Activated CD8-positive, alpha-beta memory T cell treated with anti-CD3 and anti-CD28 coated beads for 1 hour (primary cell): ENCODE results near the gene KLF13.

Experiments used
- DNase-seq, 2 donors: peaks; one replicate each; pipeline ENCODE4 v3.0.0-alpha.2; 2020; ENCODE audit warnings: low read depth in 1 of 2; ENCODE audit errors: extremely low read depth in 1 of 2

Gene KLF13

GRCh38 chr15:31330836-31331235, 4.2 kb downstream of the KLF13 start:
- no peak for DNase-seq

GRCh38 chr15:31331389-31331788, 4.8 kb downstream of the KLF13 start:
- DNase-seq, result no peak

GRCh38 chr15:31332020-31332680, 5.5 kb downstream of the KLF13 start:
- DNase-seq, result no peak

- DNase-seq, result no peak
These were observed 6.0 kb downstream of the KLF13 start for GRCh38 chr15:31332681-31333071.

- no peak for DNase-seq
These were observed 6.5 kb downstream of the KLF13 start for GRCh38 chr15:31333119-31333518.

GRCh38 chr15:31333820-31334219, 7.2 kb downstream of the KLF13 start:
- DNase-seq, result no peak

GRCh38 chr15:31335989-31336592, 9.5 kb downstream of the KLF13 start:
- DNase-seq, result no peak

- DNase-seq, result no peak
These were observed 10.1 kb downstream of the KLF13 start for GRCh38 chr15:31336593-31337295.

- no peak for DNase-seq
These were observed 10.9 kb downstream of the KLF13 start for GRCh38 chr15:31337352-31338031.

- no peak for DNase-seq
These were observed 11.8 kb downstream of the KLF13 start for GRCh38 chr15:31338318-31338878.

GRCh38 chr15:31338879-31339557, 12.4 kb downstream of the KLF13 start:
- no peak for DNase-seq

- no peak for DNase-seq
These were observed 12.9 kb downstream of the KLF13 start for GRCh38 chr15:31339558-31339895.

GRCh38 chr15:31340047-31340446, 13.4 kb downstream of the KLF13 start:
- no peak for DNase-seq

GRCh38 chr15:31340592-31340991, 14.0 kb downstream of the KLF13 start:
- no peak for DNase-seq

- DNase-seq, result no peak
These were observed 14.4 kb downstream of the KLF13 start for GRCh38 chr15:31341071-31341470.

GRCh38 chr15:31341496-31342195, 15.0 kb downstream of the KLF13 start:
- no peak for DNase-seq

GRCh38 chr15:31342381-31342780, 15.7 kb downstream of the KLF13 start:
- DNase-seq, result no peak

GRCh38 chr15:31342781-31343626, 16.4 kb downstream of the KLF13 start:
- DNase-seq, result no peak

GRCh38 chr15:31343831-31344230, 17.2 kb downstream of the KLF13 start:
- DNase-seq, result no peak
